MM.1S (cell line): Measurements from ENCODE around the gene PSMC3IP.

Experiments
- CTCF ChIP-seq: fragments of 300-600 bp; sonication (generic); IDR thresholded peaks from 2 replicates; pipeline ENCODE4 v1.5.1; 2016; ENCODE audit warnings: antibody characterized with exemption, low read length, mixed read lengths
- EZH2 ChIP-seq: fragments of 300-600 bp; sonication (generic); optimal IDR thresholded peaks from 2 replicates; pipeline ENCODE3; 2017; ENCODE audit warnings: low read depth, mild to moderate bottlenecking, antibody characterized with exemption, low read length, mixed read lengths
- EZH2phosphoT487 ChIP-seq: fragments of 300-600 bp; sonication (generic); IDR thresholded peaks from 2 replicates; pipeline ENCODE4 v1.6.1; 2018; ENCODE audit warnings: antibody characterized with exemption, low read length

GRCh38 chr17:42608305-42609181 lies 31.0 kb upstream of the PSMC3IP start:
- no peak; the same call in 1 of the 2 replicates for TF ChIP-seq CTCF
- TF ChIP-seq EZH2 = no peak
- TF ChIP-seq EZH2phosphoT487 = no peak
